GM12878 (cell line): ENCODE data around the gene CAMTA1. TPM values are rescaled to one million over a fixed set of nuclear protein-coding genes. Genes with fewer than 3 reads are reported as not detected.

ENCODE experiments used
- ATAC-seq: fragments of 200-7000 bp; cut with Tn5 transposase; 3 replicates; pipeline ENCODE4 v1.9.1; 2020; ENCODE audit warnings: mild to moderate bottlenecking, moderate library complexity
- BruUV-seq: library from RNA; stranded (reverse); fragments of 400-500 nt; replicated peaks from 2 replicates; lab custom pipeline; 2021; lab: Mats Ljungman, UMichigan
- CTCF ChIA-PET: fragments of 300-600 bp; sonication (Branson Sonifier 250); formaldehyde crosslinking; extraction: SDS; loops from one replicate; lab custom pipeline; 2021; ENCODE audit warnings: inconsistent platforms; lab: Yijun Ruan, JAX
- POLR2A ChIA-PET: fragments of 350-600 bp; formaldehyde crosslinking; extraction: SDS; loops from one replicate; lab custom pipeline; 2021; ENCODE audit warnings: inconsistent platforms; lab: Charles Lee
- RAD21 ChIA-PET: fragments of 300-600 bp; sonication (Branson Sonifier 250); formaldehyde crosslinking; loops from one replicate; lab custom pipeline; 2023; ENCODE audit warnings: antibody characterized with exemption; ENCODE audit not compliant: unreplicated experiment; lab: Charles Lee
- SMC1A ChIA-PET: fragments of 300-600 bp; sonication (Branson Sonifier 250); formaldehyde crosslinking; loops from one replicate; lab custom pipeline; 2023; ENCODE audit not compliant: unreplicated experiment, uncharacterized antibody; lab: Charles Lee
- DNase-seq: peaks from one replicate; pipeline ENCODE4 v3.0.0-alpha.2; 2011; ENCODE audit warnings: low read depth, low spot score
- FAIRE-seq: peaks from 3 replicates; lab custom pipeline; 2011; peaks lifted over from hg19 to GRCh38; lab: Jason Lieb, UNC
- H2AFZ ChIP-seq: 2 replicates; pipeline ENCODE4 v1.6.0; 2011; ENCODE audit warnings: low read depth, low read length, control low read depth; ENCODE audit not compliant: control insufficient read depth
- H3K27ac ChIP-seq: 2 replicates; pipeline ENCODE4 v1.5.1; 2011; ENCODE audit warnings: control low read depth; ENCODE audit not compliant: control insufficient read depth, insufficient read depth
- H3K27me3 ChIP-seq, 2 experiments: replicated peaks in 1 of 2; 2 replicates each; pipeline versions ENCODE4 v1.6.0 to v1.6.1; 2011; ENCODE audit warnings: low read length in 1 of 2; ENCODE audit not compliant: control insufficient read depth in 2 of 2, insufficient read depth in 2 of 2
- H3K36me3 ChIP-seq, 2 experiments: 2 replicates each; pipeline ENCODE4 v1.5.1; 2011; ENCODE audit warnings: low read length in 1 of 2; ENCODE audit not compliant: control insufficient read depth in 2 of 2, insufficient read depth in 2 of 2
- H3K4me1 ChIP-seq: 2 replicates; pipeline ENCODE4 v1.6.1; 2011; ENCODE audit warnings: mild to moderate bottlenecking, low read length, moderate library complexity, mixed read lengths; ENCODE audit not compliant: control insufficient read depth, insufficient read depth
- H3K4me2 ChIP-seq: 2 replicates; pipeline ENCODE4 v1.6.0; 2011; ENCODE audit warnings: control low read depth; ENCODE audit not compliant: control insufficient read depth, insufficient read depth
- H3K4me3 ChIP-seq: fragments of 200-600 bp; sonication (generic); 2 replicates; pipeline ENCODE4 v1.5.1; 2016
- H3K79me2 ChIP-seq: 2 replicates; pipeline ENCODE4 v1.6.0; 2011; ENCODE audit warnings: low read length; ENCODE audit not compliant: control insufficient read depth, insufficient read depth
- H3K9ac ChIP-seq: 2 replicates; pipeline ENCODE4 v1.8.0; 2011; ENCODE audit warnings: low read length, control low read depth, mixed read lengths; ENCODE audit not compliant: control insufficient read depth, insufficient read depth
- H3K9me3 ChIP-seq: replicated peaks from 3 replicates; pipeline ENCODE4 v1.5.1; 2011; ENCODE audit warnings: mild to moderate bottlenecking, low read length; ENCODE audit not compliant: control insufficient read depth, insufficient read depth
- H4K20me1 ChIP-seq: 2 replicates; pipeline ENCODE4 v1.6.0; 2011; ENCODE audit not compliant: control insufficient read depth, insufficient read depth
- CBFB ChIP-seq: IDR thresholded peaks from 2 replicates; pipeline ENCODE4 v1.6.1; 2016; ENCODE audit warnings: antibody characterized with exemption, low read depth
- CHD1 ChIP-seq: IDR thresholded peaks from 2 replicates; pipeline ENCODE4 v1.6.1; 2012; ENCODE audit warnings: low read depth, low read length, improper control_type of control experiment
- CREB1 ChIP-seq: IDR thresholded peaks from 2 replicates; pipeline ENCODE4 v1.6.1; 2012; ENCODE audit warnings: low read depth, mild to moderate bottlenecking, inconsistent platforms
- ESRRA ChIP-seq: IDR thresholded peaks from 2 replicates; pipeline ENCODE4 v1.6.1; 2012; ENCODE audit warnings: mild to moderate bottlenecking, low read length, improper control_type of control experiment
- EZH2 ChIP-seq: IDR thresholded peaks from 2 replicates; pipeline ENCODE4 v1.6.1; 2012; ENCODE audit warnings: low read depth, mild to moderate bottlenecking, control low read depth, inconsistent platforms, low read length, borderline replicate concordance; ENCODE audit not compliant: control insufficient read depth
- IKZF1 ChIP-seq: fragments of 450-650 bp; conservative IDR thresholded peaks from 2 replicates; pipeline ENCODE4 v1.6.1; 2017; ENCODE audit warnings: antibody characterized with exemption, mild to moderate bottlenecking
- MAX ChIP-seq: IDR thresholded peaks from 2 replicates; pipeline ENCODE4 v1.6.1; 2012; ENCODE audit warnings: low read depth, low read length, improper control_type of control experiment
- POLR2AphosphoS5 ChIP-seq: IDR thresholded peaks from 2 replicates; pipeline ENCODE4 v1.6.1; 2011; ENCODE audit warnings: mild to moderate bottlenecking, low read length, inconsistent platforms
- POU2F2 ChIP-seq: IDR thresholded peaks from 3 replicates; pipeline ENCODE4 v1.6.1; 2011; ENCODE audit warnings: low read depth, mild to moderate bottlenecking, low read length, borderline replicate concordance
- STAT3 ChIP-seq: IDR thresholded peaks from 2 replicates; pipeline ENCODE4 v1.6.1; 2011; ENCODE audit warnings: low read depth, low read length, improper control_type of control experiment
- USF1 ChIP-seq: IDR thresholded peaks from 2 replicates; pipeline ENCODE4 v1.6.1; 2011; ENCODE audit warnings: borderline replicate concordance, low read depth, mild to moderate bottlenecking, moderate library complexity, mixed read lengths, low read length; ENCODE audit not compliant: insufficient read depth; ENCODE audit errors: extremely low read length
- WGBS: methylation state at CpG from one replicate; pipeline ENCODE4 v1.1.6; 2016; ENCODE audit warnings: low lambda C conversion rate; ENCODE audit not compliant: insufficient replicate concordance, insufficient coverage; ENCODE audit errors: missing lambda C conversion rate; 5-methylcytosine and 5-hydroxymethylcytosine counted together
- in situ Hi-C: fragments of 300-500 bp; cut with MboI; formaldehyde crosslinking; loops from 9 replicates; pipeline ENCODE4 v1.14.3; 2018; ENCODE audit warnings: mixed read lengths
- intact Hi-C: fragments of 100-400 bp; cut with micrococcal nuclease; formaldehyde crosslinking; loops from one replicate; pipeline ENCODE4 v1.14.2; 2022; ENCODE audit not compliant: unreplicated experiment
- polyA plus RNA-seq, 11 experiments: library from polyadenylated mRNA; depleted of rRNA in 4 of 11; unstranded in 6 of 11; stranded (reverse) in 5 of 11; fragments of >200 nt; fragmentation: Nextera tagmentation in 4 of 11; fragmentation: Illumina TruSeq in 1 of 11; extraction: Ambion mirVana in 4 of 11; extraction: Trizol in 1 of 11; gene quantifications; 1 replicate in 1 of 11; 2 replicates in 10 of 11; pipeline versions ENCODE4 v1.2.1 to v1.2.3, GENCODE V29; 2011 to 2016; ENCODE audit warnings: inconsistent platforms in 2 of 11, missing spikeins in 2 of 11, low read depth in 1 of 11
- total RNA-seq, 4 experiments: library from RNA; depleted of rRNA in 3 of 4; stranded (reverse); fragments of >200 nt in 3 of 4; fragmentation: Illumina TruSeq in 1 of 4; extraction: Trizol in 1 of 4; gene quantifications; 2 replicates each; pipeline versions ENCODE4 v1.2.1 to v1.2.3, GENCODE V29; 2013 to 2021

CAMTA1 gene
- total and polyA plus RNA-seq, 10 of the 15 experiments (the other 5 are each of a cell fraction or from before 2014, with no cell fraction given) = 37.7 to 148 (median 76.4) TPM

GRCh38 chr1:6923012-6923411, 137.8 kb downstream of the CAMTA1 start:
- DNase-seq (no peak), FAIRE-seq (no peak), ATAC-seq (no peak)
- Histone ChIP-seq H3K27ac (no peak overlapping the region), H3K36me3 (no peaks in the 10 kb centered on the region), H3K27me3 (no peaks in the 10 kb centered on the region; a peak in 2 of 4 replicates), H3K4me3 (no peak overlapping the region), H3K79me2 (no peaks in the 10 kb centered on the region), H3K4me2 (no peak overlapping the region), H2AFZ (no peak overlapping the region), H3K9ac (no peak overlapping the region), H4K20me1 (no peaks in the 10 kb centered on the region), H3K4me1 (no peaks in the 10 kb centered on the region), H3K9me3 (no peaks in the 10 kb centered on the region; the same call in 2 of the 3 replicates)
- in situ Hi-C loops = no loop called here
- whole genome bisulfite sequencing = 45% methylated on average over 5 of the region's 5 CpGs
- no peak for TF ChIP-seq USF1
- intact Hi-C loops = no loop called here
- ChIA-PET RAD21 (no interaction called here), SMC1A (no interaction called here), POLR2A (no interaction called here), CTCF (no interaction called here)
- BruUV-seq = no TSS peak

- H3K9ac ChIP-seq = no peak overlapping the region
- H3K4me2 ChIP-seq = no peak overlapping the region
- ChIA-PET CTCF (no interaction called here), RAD21 (no interaction called here)
- H3K27me3 ChIP-seq = no peaks in the 10 kb centered on the region; a peak in 2 of 4 replicates
- WGBS = 21% methylated on average over 6 of the region's 6 CpGs
- no peaks in the 10 kb centered on the region; the same call in 2 of the 3 replicates for H3K9me3 ChIP-seq
- ATAC-seq = no peak
- intact Hi-C loops = no loop called here
- BruUV-seq = no TSS peak
- H3K36me3 ChIP-seq = no peaks in the 10 kb centered on the region
- H3K27ac ChIP-seq = no peak overlapping the region
- H3K4me1 ChIP-seq = no peaks in the 10 kb centered on the region
- no peak for TF ChIP-seq CREB1
- no peak for TF ChIP-seq POU2F2
- TF ChIP-seq MAX = no peak
- TF ChIP-seq EZH2 = no peak
- no peak for TF ChIP-seq POLR2AphosphoS5
- no peak for TF ChIP-seq CBFB
- TF ChIP-seq STAT3 = no peak
- no peak for TF ChIP-seq ESRRA
- TF ChIP-seq CHD1 = no peak
- no peak for TF ChIP-seq IKZF1
- TF ChIP-seq, all 136 proteins: peak for 0
- no peak overlapping the region for H2AFZ ChIP-seq
- H3K4me3 ChIP-seq = no peak overlapping the region
- no peaks in the 10 kb centered on the region for H3K79me2 ChIP-seq
- FAIRE-seq (no peak), DNase-seq (no peak)
- H4K20me1 ChIP-seq = no peaks in the 10 kb centered on the region
- POLR2A ChIA-PET = no interaction called here
- in situ Hi-C loops = no loop called here
- SMC1A ChIA-PET = no interaction called here
These were observed 138.2 kb downstream of the CAMTA1 start for GRCh38 chr1:6923416-6923815.
